Measurements from ENCODE around the gene GPATCH1. TPM values are rescaled to one million over a fixed set of nuclear protein-coding genes. Genes with fewer than 3 reads are reported as not detected.

The GPATCH1 gene
- total RNA-seq, 1 experiment from 2014 or later: 5.8 TPM

DNA sequence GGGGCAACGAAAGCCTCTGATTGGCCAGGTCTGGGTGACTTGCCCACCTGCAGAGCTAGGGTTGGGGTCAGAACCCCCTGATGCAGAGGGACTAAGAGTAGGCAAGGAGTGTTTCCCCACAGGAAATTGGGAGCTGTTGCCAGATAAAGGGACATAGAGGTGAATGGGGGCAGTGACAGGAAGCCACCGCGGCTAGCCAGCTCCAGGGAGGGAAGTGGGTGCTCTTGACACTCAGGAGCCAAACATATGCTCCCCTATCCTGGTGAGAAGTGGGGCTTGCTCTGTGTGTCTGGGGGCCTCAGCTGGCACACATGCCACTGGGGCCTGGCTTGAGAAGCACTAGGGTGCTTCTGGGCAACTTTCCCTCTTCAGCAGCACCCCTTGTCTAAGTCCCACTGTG is 76.9 kb downstream of the GPATCH1 start:
- no peak for DNase-seq (ENCODE audit: low read depth)

DNA sequence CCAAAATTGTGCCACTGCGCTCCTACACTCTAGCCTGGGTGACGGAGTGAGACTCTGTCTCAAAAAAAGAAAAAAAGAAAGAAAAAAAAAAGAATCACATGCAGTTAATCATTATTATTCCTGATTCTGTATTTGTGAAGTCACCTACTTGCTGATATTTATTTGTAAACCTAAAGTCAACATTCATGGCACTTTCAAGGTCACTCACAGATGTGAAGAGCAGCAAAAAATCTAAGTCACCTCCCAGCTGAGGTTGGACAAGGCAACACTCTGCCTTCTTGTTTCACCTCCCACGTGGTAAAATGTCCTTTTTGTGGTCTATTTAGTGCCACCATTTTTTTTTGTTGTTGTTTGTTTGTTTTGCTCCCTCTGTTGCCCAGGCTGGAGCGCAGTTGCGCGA is 77.4 kb downstream of the GPATCH1 start:
- DNase-seq (ENCODE audit: low read depth): no peak

DNA sequence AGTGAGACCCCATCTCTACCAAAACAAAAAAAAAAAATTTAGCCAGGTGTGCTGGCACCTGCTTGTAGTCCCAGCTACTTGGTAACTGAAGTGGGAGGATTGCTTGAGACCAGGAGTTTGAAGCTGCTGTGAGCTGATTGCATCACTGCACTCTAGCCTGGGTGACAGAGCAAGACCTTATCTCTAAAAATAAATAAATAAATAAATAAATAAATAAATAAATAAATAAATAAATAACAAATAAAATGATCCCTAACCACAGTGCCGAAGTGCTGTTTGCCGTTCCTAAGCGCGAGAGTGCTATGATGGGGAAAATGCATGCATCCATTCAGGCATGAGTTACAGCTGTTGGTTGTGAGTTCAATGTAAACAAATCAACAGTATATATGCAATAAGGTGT is 78.2 kb downstream of the GPATCH1 start:
- DNase-seq (ENCODE audit: low read depth): no peak

DNA sequence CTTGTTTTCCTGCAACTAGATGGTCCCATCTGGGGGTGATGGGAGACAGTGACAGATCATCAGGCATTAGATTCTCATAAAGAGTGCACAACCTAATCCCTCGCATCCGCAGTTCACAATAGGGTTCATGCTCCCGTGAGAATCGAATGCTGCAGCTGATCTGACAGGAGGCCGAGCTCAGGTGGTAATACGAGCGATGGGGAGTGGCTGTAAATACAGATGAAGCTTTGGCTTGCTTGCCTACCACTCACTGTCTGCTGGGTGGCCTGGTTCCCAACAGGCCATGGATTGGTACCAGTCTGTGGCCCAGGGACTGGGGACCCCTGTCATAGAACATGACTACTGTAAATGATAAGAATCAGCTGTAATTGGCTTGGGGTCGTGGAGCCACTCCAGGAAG is 78.9 kb downstream of the GPATCH1 start:
- DNase-seq (ENCODE audit: low read depth): no peak

DNA sequence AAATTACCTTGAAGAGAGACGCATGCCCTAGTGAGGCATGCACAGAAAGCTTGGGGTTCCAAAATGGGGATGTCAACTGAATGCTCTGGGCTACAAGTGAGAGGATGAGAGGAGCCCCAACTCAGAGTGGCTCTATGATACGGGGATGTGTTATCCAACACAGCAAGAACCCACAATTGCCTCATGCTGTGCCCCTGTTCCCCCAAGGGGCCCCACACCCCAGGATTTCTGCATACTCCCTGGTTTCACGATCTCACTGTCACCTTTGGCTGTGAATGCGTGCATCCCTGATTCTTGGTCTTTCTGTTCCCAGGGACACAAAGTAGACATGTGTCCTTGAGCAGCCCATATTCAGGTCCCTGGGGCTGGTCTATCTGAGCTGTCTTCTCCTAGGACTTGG is 80.2 kb downstream of the GPATCH1 start:
- no peak for DNase-seq (ENCODE audit: low read depth)

DNA sequence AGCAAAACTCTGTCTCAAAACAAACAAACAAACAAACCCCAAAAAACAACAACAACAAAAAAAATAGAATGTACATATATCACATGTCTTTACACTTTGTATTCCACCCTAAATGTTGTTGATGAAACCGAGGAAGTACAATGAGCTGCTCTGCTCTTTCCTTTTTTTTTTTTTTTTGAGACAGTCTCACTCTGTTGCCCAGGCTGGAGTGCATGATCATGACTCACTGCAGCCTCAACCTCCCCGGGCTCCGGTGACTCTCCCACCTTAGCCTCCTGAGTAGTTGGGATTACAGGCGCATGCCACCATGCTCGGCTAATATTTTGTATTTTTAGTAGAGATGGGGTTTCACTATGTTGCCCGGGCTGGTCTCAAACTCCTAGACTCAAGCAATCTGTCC is 82.5 kb downstream of the GPATCH1 start:
- DNase-seq (ENCODE audit: low read depth): no peak

DNA sequence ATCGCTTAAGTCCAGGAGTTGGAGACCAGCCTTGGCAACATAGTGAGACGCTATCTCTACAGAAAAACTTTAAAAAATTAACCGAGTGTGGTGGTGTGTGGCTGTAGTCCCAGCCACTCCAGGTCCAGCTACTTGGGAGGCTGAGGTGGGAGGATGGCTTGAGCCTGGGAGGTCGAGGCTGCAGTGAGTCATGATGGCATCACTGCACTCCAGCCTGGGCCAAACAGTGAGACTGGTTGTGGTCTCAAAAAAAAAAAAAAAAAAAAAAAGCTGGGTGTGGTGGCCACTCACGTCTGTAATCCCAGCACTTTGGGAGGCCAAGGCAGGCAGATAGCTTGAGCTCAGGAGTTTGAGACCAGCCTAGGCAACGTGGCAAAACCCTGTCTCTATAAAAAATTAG is 85.1 kb downstream of the GPATCH1 start:
- DNase-seq (ENCODE audit: low read depth): peak; percentile 31

DNA sequence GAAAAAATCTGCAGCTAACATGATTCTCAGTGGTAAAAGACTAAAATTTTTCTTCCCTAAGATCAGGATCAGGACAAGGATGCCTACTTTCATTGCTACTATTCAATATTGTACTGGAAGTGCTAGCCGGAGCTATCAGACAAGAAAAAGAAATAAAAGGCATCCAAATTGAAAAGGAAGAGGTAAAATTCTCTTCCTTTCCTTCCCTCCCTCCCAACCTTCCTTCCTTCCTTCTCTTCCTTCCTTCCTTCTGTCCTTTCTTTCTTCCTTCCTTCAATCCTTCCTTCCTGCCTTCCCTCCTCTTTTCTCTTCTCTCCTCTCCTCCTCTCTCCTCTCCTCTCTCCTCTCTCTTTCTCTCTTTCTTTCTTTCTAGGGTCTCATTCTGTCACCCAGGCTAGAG is 86.5 kb downstream of the GPATCH1 start:
- no peak for DNase-seq (ENCODE audit: low read depth)

DNA sequence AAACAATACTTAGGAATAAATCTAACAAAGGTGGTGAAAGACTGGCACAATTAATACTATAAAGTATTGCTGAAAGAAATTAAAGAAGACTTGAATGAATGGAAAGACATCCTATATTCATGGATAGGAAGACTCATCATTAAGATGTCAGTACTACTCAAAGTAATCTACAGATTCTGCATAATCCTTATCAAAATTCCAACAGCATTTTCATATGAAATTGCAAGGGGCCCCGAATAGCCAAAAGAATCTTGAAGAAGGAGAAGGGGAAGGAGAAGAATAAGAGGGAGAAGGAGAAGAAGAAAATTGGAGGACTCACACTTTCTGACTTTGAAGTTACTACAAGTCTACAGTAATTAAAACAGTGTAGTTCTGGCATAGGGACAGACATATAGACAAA is 87.5 kb downstream of the GPATCH1 start:
- DNase-seq (ENCODE audit: low read depth): no peak

DNA sequence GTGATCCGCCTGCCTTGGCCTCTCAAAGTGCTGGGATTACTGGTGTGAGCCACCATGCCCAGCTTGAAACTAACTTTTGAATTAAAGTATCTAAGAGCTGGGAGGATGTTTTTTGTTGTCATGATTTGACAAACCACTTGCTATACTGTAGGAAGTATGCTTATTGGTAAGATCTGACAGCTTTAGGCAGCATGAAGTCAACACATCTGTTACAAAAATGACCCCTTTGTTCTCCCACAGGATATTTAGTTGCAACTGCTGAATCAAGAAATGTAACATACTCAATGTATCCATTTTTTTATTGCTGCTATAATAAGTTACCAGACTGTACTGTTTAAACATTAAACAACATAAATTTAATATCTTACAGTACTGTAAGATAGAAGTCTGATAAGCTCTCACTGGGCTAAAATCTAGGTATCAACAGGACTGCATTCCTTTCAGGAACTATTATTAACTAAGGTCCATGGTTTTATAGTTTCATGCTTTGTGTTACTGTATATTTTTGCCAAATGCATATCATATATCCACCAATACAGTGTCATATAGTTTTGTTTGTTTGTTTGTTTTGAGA is 90.3 kb downstream of the GPATCH1 start:
- DNase-seq (ENCODE audit: low read depth): no peak

DNA sequence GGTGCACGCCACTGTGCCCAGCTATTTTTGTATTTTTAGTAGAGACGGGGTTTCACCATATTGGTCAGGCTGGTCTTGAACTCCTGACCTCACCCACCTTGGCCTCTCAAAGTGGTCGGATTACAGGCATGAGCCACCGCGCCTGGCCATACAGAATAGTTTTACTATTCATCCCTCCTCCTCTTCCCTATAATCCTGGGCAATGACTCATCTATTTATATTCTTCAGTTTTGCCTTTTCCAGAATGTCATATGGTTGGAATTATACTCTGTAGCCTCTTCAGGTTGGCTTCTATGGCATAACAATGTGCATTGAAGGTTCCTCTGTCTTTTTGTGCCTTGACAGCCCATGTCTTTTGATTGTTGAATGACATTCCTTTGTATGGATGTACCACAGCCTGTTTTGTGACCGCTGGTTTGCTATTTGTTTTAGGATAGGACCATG is 91.0 kb downstream of the GPATCH1 start:
- peak; percentile 77 for DNase-seq (ENCODE audit: low read depth)

DNA sequence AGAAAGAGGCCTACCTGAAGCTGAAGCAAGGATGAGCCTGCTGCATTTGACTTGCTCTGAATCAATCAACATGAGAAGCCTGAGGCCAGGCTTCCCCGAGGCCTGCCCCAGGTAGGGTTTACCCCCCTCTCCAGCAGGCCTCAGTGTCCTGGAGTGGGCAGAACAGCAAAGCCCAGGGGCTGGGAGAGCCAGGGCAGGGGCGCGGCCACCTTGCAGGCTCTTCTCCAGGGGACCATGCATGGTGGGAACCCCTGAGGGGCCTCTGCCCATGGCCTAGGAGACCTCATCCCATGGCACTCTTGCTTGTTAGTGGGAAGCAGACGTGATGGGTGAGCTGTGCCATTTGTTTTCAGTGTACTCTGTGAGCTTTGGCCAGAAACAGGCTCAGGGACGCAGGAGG is 93.2 kb downstream of the GPATCH1 start:
- no peak for DNase-seq (ENCODE audit: low read depth)

DNA sequence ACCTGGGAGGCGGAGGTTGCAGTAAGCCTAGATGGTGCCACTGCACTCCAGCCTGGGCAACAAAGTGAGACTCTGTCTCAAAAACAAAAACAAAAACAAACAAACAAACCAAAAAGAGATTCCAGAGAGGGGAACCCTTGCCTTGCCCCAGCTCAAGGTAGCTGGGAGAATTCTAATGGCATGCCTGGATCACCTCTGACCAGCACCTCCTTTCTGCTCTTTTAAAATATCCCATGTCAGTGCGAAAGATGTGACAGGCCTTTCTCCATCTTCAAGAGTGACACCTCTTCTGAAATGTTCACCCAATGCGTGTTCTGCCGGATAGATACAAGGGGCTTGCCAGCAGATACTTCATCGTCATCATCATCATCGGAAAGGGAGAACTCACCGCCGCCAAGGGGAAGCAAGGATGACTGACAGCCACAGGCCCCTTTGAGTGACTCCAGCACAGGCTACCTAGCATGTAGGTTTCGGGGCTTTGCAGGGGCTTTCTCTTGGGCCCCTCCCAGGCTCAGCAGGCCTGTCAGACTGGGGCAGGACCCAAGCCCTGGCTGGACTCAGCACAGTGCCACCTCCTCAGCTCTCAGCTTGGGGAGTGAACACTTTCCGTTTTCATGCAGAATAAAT is 94.3 kb downstream of the GPATCH1 start:
- no peak for DNase-seq (ENCODE audit: low read depth)

DNA sequence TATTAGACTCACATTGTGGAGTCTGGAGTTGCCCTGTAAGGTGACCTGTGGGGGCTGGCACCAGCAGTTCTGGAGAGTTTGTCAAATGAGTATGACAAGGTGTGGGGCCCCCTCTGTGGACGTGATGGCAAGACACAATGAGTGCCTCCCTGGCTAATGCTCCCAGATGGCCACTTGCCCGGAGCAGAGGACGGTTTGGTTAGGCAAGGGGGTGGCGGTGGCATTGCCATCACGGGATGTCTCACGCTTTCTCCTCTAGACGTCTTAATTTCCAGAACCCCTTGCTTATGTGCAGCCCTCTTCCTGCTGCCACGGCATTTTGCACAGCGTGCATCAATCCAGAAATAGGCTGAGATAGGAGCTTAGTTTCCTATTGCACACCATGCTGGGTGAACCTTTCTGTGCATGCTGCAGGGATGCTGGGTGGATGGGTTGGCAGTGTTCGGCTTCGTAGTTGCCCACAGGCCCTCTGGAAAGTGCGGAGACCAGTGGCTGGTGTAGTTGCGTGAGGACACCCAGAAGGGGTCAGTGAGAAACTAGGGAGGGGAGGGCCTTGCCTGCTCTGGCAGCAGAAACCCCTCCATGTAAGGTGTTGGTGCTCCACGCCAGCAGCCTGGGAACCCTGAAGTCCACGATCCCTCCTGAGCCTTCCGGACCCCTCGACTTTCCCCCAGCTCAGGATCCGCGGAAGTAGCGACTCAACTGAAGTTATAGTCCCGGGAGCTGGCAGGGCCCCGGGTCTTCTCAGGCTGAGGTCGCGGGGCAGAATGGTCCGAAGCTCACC is 95.1 kb downstream of the GPATCH1 start:
- DNase-seq (ENCODE audit: low read depth): peak; percentile 39

DNA sequence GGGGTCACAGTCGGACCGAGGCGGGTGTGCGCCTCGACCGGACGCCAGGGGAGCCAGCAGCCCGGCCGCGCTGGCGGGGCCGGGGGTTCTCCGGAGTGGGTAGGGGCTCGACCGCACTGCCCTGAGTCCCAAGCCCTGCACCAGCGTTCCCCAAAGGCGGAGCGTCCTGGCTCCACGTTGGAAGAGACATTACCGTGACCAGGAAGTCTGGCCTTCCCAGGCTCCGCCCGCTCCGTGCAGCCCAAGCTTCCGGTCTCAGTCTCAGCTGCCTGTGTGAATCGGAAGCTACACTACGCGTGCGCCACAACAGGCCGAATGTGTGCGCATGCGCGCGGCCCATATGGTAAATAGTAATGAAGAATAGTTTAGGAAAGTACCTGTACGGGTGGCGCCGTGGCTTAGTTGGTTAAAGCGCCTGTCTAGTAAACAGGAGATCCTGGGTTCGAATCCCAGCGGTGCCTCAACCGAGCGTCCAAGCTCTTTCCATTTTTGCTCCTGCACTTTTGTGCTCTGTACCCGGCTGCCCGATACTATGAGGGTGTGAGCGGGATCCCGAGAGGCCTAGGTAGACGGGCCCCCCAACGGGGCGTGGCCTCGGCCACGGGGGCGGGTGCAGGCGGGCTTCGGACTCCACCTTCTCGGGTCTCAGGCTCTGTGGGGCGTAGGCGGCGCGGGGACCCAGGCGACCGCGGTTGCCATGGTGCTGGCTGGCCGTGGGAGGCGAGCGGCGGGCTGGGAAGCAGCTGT is 95.9 kb downstream of the GPATCH1 start:
- DNase-seq (ENCODE audit: low read depth): peak; percentile 98

DNA sequence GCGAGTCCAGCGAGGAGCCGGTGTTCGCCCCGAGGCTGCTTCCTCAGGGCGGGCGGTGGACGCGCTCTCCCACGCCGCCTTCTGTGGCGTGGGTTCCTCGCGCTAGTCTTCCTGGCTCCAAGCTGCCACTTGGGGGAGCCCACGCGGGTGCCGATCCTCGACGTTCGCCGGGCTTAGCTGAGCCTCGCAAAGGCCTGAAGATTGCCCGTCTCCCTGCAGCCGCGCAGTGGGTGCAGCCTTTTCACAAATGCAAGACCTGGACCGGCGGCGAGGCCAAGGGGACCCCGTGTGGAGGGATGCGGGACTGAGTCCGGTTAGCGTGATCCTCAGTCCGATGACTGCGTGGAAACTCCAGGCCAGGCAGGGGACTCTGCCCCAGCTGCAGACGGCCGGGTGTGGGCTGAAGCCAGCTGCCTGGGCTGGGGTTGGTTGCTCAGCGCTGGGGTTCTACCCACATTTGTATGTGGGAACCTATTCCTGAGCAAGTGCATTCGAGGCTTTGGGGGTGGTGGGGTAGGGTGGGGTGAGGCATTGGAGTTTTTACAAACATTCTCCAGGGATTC is 96.5 kb downstream of the GPATCH1 start:
- no peak for DNase-seq (ENCODE audit: low read depth)

Other genes with a start within 250 kb of the GPATCH1 start
- gene SLC7A9, start 211.4 kb upstream of the GPATCH1 start, total RNA-seq (2014; rRNA removed; shearing (Covaris generic)): not detected in 2 replicates
- 21.0 and 22.9 TPM in 2 replicates for gene CEP89, start 109.2 kb upstream of the GPATCH1 start, total RNA-seq (2014; rRNA removed; shearing (Covaris generic))
- 19.9 and 21.5 TPM in 2 replicates for gene FAAP24, start 108.9 kb upstream of the GPATCH1 start, total RNA-seq (2014; rRNA removed; shearing (Covaris generic))
- gene RHPN2, start 16.3 kb upstream of the GPATCH1 start, total RNA-seq (2014; rRNA removed; shearing (Covaris generic)): 7.3 and 10.0 TPM in 2 replicates
- gene WDR88, start 50.9 kb downstream of the GPATCH1 start, total RNA-seq (2014; rRNA removed; shearing (Covaris generic)): not detected in 2 replicates
- gene LRP3, start 113.1 kb downstream of the GPATCH1 start, total RNA-seq (2014; rRNA removed; shearing (Covaris generic)): 0.68 and 0.72 TPM in 2 replicates
- gene SLC7A10, start 144.7 kb downstream of the GPATCH1 start, total RNA-seq (2014; rRNA removed; shearing (Covaris generic)): not detected in 2 replicates
- gene CEBPA, start 221.4 kb downstream of the GPATCH1 start, total RNA-seq (2014; rRNA removed; shearing (Covaris generic)): under 0.01 TPM in 1 of 2 replicates, not detected in the other